ENCODE data around the gene ASB2. TPM values are rescaled to one million over a fixed set of nuclear protein-coding genes. Genes with fewer than 3 reads are reported as not detected.
A peak's percentile ranks its signal among the peaks of the same experiment; 100 is the strongest.

Gene ASB2
- total RNA-seq, 4 donors from 2014 or later, result 22.1 to 35.8 (median 27.9) TPM

DNA sequence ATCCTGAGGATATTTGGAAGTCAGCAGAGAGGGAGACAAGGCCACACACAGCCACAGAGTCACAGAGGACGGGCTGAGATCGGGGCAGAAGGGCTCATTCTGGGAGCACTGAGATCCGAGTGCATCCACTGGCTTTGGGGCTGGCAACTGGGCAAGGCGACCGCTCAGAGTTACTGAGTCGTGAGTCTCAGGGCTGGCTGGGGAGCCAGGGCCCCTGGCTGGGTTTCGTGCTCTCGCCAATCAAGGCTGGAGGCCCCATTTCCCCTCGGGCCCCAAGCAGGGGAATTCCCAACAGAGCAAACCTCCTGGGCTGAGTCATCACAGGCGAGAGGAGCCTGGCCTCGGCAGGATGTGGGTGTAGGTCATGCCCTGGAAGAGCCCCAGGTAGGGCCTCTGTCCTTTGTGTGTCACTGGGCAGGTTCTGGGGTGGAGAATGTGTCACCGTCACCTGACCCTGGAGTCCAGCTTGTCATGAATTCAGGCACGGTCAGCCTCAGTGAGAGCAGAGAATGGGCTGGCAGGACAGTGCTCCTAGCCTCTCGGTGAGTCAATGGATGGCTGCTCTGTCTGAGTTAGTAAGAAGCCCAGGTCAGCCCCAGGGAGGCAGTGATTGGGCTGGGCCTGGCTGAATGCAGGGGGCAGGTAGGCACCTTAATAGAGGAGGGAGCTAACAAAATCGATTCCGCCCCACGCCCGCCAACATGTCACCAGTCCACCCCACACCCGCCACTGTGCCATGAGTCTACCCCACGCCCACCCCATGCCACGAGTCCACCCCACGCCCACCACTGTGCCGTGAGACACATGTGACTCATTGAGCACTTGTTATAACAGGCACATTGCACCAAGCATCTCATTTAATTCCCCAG, 16.9 kb downstream of the ASB2 start:
- peaks cover 4 to 56% (median 44%) of the 10 kb centered on the region in 4 donors for H3K4me1 ChIP-seq
- peak overlapping the region; percentile 70 to 87 (median 73) for H3K27ac ChIP-seq
- H3K36me3 ChIP-seq, result no peaks in the 10 kb centered on the region
- H3K4me3 ChIP-seq, result no peak overlapping the region
- in situ Hi-C loops (cut with MboI; ENCODE audit: low pct_ligation_motif_present in 1 of 4, low pct_unique_long_range_greater_than_20kb in 1 of 4, low sequenced_read_pairs in 3 of 4) (no loop called here), intact Hi-C loops (cut with DNase I; ENCODE audit: low total_unique reads) (no loop called here)
- peak in 1 of 3 donors; percentile 14 for TF ChIP-seq POLR2AphosphoS5 (IDR thresholded peaks at IDR 0.05)
- TF ChIP-seq EP300 (IDR thresholded peaks at IDR 0.05; ENCODE audit: low read depth), result no peak
- H3K27me3 ChIP-seq, result no peaks in the 10 kb centered on the region
- no peaks in the 10 kb centered on the region for H3K9me3 ChIP-seq
- DNase-seq, result peak; percentile 84
- 50 to 59% methylated on average over 6 to 23 of the region's 23 CpGs for whole genome bisulfite sequencing, 2 donors (ENCODE audit: low coverage in 1 of 2)

DNA sequence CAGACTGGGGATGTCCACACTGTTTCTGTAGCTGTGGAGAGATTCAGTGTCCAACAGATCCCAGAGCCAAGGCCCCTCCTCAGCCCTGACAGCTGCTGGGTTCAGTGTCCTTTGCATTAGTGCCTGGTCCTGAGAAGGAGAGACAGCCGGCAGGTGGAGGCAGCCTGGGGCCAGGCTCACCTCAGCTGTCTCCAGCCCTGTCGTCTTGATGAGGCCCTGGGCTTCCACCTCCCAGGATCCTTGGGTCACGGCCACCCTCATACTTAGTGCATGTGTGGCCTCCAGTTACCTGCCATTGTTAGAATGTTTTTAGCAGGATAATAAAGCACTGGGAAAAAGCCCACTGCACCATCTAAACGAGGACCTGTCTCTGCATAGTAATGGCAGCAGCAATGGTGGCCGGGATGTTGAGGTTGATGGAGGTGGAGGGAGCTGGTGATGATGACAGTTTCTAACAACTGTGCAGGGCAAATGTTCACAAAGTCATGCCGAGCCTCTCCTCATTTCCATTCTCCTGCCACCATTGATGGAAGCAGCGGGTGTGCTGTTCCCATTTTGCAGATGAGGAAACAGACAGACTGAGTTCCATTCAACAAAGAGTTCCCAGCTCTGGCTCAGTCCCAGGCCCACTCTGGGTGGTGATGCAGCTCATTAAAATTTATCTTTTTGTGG, 17.7 kb downstream of the ASB2 start:
- in situ Hi-C loops (cut with MboI; ENCODE audit: low pct_ligation_motif_present in 1 of 4, low pct_unique_long_range_greater_than_20kb in 1 of 4, low sequenced_read_pairs in 3 of 4), result no loop called here
- peaks cover 4 to 60% (median 38%) of the 10 kb centered on the region in 4 donors for H3K4me1 ChIP-seq
- TF ChIP-seq, protein P1, sequence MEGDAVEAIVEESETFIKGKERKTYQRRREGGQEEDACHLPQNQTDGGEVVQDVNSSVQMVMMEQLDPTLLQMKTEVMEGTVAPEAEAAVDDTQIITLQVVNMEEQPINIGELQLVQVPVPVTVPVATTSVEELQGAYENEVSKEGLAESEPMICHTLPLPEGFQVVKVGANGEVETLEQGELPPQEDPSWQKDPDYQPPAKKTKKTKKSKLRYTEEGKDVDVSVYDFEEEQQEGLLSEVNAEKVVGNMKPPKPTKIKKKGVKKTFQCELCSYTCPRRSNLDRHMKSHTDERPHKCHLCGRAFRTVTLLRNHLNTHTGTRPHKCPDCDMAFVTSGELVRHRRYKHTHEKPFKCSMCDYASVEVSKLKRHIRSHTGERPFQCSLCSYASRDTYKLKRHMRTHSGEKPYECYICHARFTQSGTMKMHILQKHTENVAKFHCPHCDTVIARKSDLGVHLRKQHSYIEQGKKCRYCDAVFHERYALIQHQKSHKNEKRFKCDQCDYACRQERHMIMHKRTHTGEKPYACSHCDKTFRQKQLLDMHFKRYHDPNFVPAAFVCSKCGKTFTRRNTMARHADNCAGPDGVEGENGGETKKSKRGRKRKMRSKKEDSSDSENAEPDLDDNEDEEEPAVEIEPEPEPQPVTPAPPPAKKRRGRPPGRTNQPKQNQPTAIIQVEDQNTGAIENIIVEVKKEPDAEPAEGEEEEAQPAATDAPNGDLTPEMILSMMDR (IDR thresholded peaks at IDR 0.05), result no peak
- no peak for TF ChIP-seq EP300 (IDR thresholded peaks at IDR 0.05; ENCODE audit: low read depth)
- TF ChIP-seq POLR2AphosphoS5 (IDR thresholded peaks at IDR 0.05), result no peak
- TF ChIP-seq POLR2A (IDR thresholded peaks at IDR 0.05), result no peak
- no peak for DNase-seq
- H3K9me3 ChIP-seq, result no peaks in the 10 kb centered on the region
- no peaks in the 10 kb centered on the region for H3K36me3 ChIP-seq
- H3K27ac ChIP-seq, result peak overlapping the region; percentile 70 to 87 (median 73)
- H3K4me3 ChIP-seq, result no peak overlapping the region
- no peaks in the 10 kb centered on the region for H3K27me3 ChIP-seq
- WGBS, 2 donors (ENCODE audit: low coverage in 1 of 2), result 70 to 82% methylated on average over 2 to 7 of the region's 7 CpGs
- intact Hi-C loops (cut with DNase I; ENCODE audit: low total_unique reads), result no loop called here

DNA sequence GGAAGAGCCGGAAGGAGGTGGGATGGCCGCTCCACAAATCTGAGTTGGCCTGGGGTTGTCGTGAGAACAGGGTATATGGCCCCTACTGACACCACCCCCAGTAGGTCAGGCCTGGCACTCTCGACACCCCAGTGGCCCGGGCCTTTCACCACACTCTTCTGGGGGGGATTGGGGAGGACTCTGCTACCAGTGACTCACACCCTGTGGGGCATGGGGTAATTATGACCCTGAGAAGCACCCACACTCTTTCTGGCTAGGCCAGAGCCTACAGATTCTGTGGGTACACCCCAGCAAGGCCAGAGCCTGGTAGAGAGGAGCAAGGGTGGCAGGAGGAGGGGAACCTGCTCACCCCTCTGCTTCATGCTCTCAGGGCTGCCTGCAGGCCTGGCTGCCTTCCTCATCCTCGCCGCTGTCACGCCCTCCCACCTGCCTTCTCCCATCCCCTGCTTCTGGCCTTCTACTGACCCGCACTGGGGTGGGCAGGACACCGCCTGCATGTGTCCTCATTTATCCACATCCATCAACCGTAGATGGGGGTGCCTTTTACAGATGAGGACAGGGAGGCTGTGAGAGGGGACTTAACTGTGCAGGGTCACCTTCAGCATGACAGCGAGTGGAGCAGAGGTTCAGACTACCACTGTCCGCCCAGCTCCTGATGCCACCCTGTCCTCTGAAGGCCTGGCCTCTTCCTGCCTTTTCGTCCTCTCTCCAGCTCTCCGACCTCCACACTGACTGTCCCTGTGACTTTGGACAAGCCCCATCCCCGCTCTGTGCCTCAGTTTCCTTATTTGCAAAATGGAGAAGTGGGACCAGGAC, 18.4 kb downstream of the ASB2 start:
- no peaks in the 10 kb centered on the region for H3K27me3 ChIP-seq
- intact Hi-C loops (cut with DNase I; ENCODE audit: low total_unique reads), result no loop called here
- in situ Hi-C loops (cut with MboI; ENCODE audit: low pct_ligation_motif_present in 1 of 4, low pct_unique_long_range_greater_than_20kb in 1 of 4, low sequenced_read_pairs in 3 of 4), result no loop called here
- peaks cover 4 to 55% (median 34%) of the 10 kb centered on the region in 4 donors for H3K4me1 ChIP-seq
- WGBS, 2 donors (ENCODE audit: low coverage in 1 of 2), result 87% methylated on average over 15 of the region's 16 CpGs; no CpG with 5 or more reads in 1 of the 2 donors
- no peaks in the 10 kb centered on the region for H3K36me3 ChIP-seq
- no peak overlapping the region for H3K4me3 ChIP-seq
- no peaks in the 10 kb centered on the region for H3K9me3 ChIP-seq
- DNase-seq, result no peak
- TF ChIP-seq POLR2AphosphoS5 (IDR thresholded peaks at IDR 0.05), result no peak
- no peak for TF ChIP-seq POLR2A (IDR thresholded peaks at IDR 0.05)
- TF ChIP-seq, protein P1 (IDR thresholded peaks at IDR 0.05), result no peak
- TF ChIP-seq EP300 (IDR thresholded peaks at IDR 0.05; ENCODE audit: low read depth), result no peak
- peak overlapping the region; percentile 70 to 87 (median 73) for H3K27ac ChIP-seq

DNA sequence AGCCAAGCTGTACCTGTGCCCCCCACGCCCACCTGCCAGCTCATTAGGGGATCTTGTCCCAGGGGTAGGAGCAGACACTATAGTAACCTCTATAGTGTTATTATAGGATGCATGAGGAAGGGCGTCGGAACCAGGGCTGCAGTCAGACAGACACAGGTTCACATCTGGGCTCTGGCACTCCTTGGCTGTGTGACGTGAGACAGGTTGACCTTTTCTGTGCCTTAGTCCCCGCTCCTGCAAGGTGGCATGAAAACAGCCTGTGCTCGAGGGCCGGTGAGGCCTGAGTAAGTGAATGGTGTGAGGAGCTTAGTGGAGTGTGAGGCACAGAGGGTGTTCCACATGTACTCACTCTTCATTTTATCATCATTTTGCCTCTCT, 19.0 kb downstream of the ASB2 start:
- DNase-seq, result no peak
- no peak for TF ChIP-seq EP300 (IDR thresholded peaks at IDR 0.05; ENCODE audit: low read depth)
- H3K36me3 ChIP-seq, result no peaks in the 10 kb centered on the region
- 78% methylated on average over 7 of the region's 7 CpGs; no CpG with 5 or more reads in 1 of the 2 donors for WGBS, 2 donors (ENCODE audit: low coverage in 1 of 2)
- peaks cover 4 to 55% (median 34%) of the 10 kb centered on the region in 4 donors for H3K4me1 ChIP-seq
- in situ Hi-C loops (cut with MboI; ENCODE audit: low pct_ligation_motif_present in 1 of 4, low pct_unique_long_range_greater_than_20kb in 1 of 4, low sequenced_read_pairs in 3 of 4), result no loop called here
- H3K4me3 ChIP-seq, result no peak overlapping the region
- no peaks in the 10 kb centered on the region for H3K27me3 ChIP-seq
- intact Hi-C loops (cut with DNase I; ENCODE audit: low total_unique reads), result no loop called here
- no peaks in the 10 kb centered on the region for H3K9me3 ChIP-seq
- H3K27ac ChIP-seq, result peak overlapping the region; percentile 70 to 87 (median 73)
